HepG2 (cell line): ENCODE results near the gene CRADD. TPM values are rescaled to one million over a fixed set of nuclear protein-coding genes. Genes with fewer than 3 reads are reported as not detected.

Experiments
- ATAC-seq: fragments of 200-7000 bp; cut with Tn5 transposase; 3 replicates; pipeline ENCODE4 v1.9.1; 2020; ENCODE audit warnings: mild to moderate bottlenecking, moderate library complexity
- BruUV-seq: library from RNA; stranded (reverse); fragments of 400-500 nt; replicated peaks from 2 replicates; lab custom pipeline; 2021; lab: Mats Ljungman, UMichigan
- CTCF ChIA-PET: fragments of 300-600 bp; formaldehyde crosslinking; extraction: SDS; loops from one replicate; lab custom pipeline; 2021; ENCODE audit warnings: low total read pairs, inconsistent platforms, low intra/inter-chr PET ratio; lab: Yijun Ruan, JAX
- POLR2A ChIA-PET: fragments of 350-600 bp; sonication (Branson Sonifier 250); formaldehyde crosslinking; loops from one replicate; lab custom pipeline; 2020; ENCODE audit warnings: antibody characterized with exemption, inconsistent platforms; lab: Yijun Ruan, JAX
- DNase-seq: peaks from one replicate; pipeline ENCODE4 v3.0.0-alpha.2; 2015; ENCODE audit warnings: low spot score
- FAIRE-seq: peaks from 3 replicates; lab custom pipeline; 2011; peaks lifted over from hg19 to GRCh38; lab: Jason Lieb, UNC
- H2AFZ ChIP-seq: one replicate; pipeline ENCODE4 v1.6.1; 2011; ENCODE audit warnings: low read length, inconsistent platforms
- H3K27ac ChIP-seq: fragments of 300-600 bp; 3 replicates; pipeline ENCODE4 v1.8.0; 2011; ENCODE audit warnings: mixed run types, mild to moderate bottlenecking, mixed read lengths, low read length, inconsistent platforms; ENCODE audit not compliant: insufficient read depth; ENCODE audit errors: extremely low read length
- H3K27me3 ChIP-seq, 2 experiments: fragments of 200-600 bp in 1 of 2; 2 replicates in 1 of 2; 3 replicates in 1 of 2; pipeline versions ENCODE4 v1.6.0 to v1.8.0; 2011; ENCODE audit warnings: low read length in 2 of 2, mild to moderate bottlenecking in 2 of 2, moderate library complexity in 2 of 2, inconsistent platforms in 1 of 2; ENCODE audit not compliant: insufficient read depth in 2 of 2, control insufficient read depth in 1 of 2
- H3K36me3 ChIP-seq, 2 experiments: fragments of 200-600 bp in 1 of 2; replicated peaks in 1 of 2; 2 replicates in 1 of 2; 3 replicates in 1 of 2; pipeline versions ENCODE4 v1.5.1 to v1.8.0; 2011; ENCODE audit warnings: low read length in 2 of 2, inconsistent platforms in 1 of 2; ENCODE audit not compliant: insufficient read depth in 2 of 2, control insufficient read depth in 1 of 2
- H3K4me1 ChIP-seq: 2 replicates; pipeline ENCODE4 v1.5.1; 2012; ENCODE audit warnings: low read length, inconsistent platforms; ENCODE audit not compliant: insufficient read depth
- H3K4me2 ChIP-seq: 2 replicates; pipeline ENCODE4 v1.6.0; 2011; ENCODE audit warnings: low read depth, low read length, inconsistent platforms
- H3K4me3 ChIP-seq, 3 experiments: fragments of 200-600 bp in 1 of 3; sonication (generic), shearing (Covaris generic) in 1 of 3; replicated peaks in 1 of 3; 2 replicates each; pipeline ENCODE4 v1.5.1; 2011 to 2016; ENCODE audit warnings: low read length in 3 of 3, inconsistent platforms in 2 of 3, low read depth in 2 of 3, mild to moderate bottlenecking in 2 of 3, control low read depth in 1 of 3, mixed read lengths in 1 of 3; ENCODE audit not compliant: insufficient read depth in 1 of 3
- H3K79me2 ChIP-seq: one replicate; pipeline ENCODE4 v1.6.1; 2011; ENCODE audit warnings: low read length, inconsistent platforms; ENCODE audit not compliant: insufficient read depth
- H3K9ac ChIP-seq: 2 replicates; pipeline ENCODE4 v1.6.0; 2011; ENCODE audit warnings: mild to moderate bottlenecking, low read depth, low read length, inconsistent platforms; ENCODE audit not compliant: insufficient read depth
- H3K9me3 ChIP-seq: 2 replicates; pipeline ENCODE4 v1.5.1; 2012; ENCODE audit warnings: mild to moderate bottlenecking, low read length
- H4K20me1 ChIP-seq: 2 replicates; pipeline ENCODE4 v1.6.0; 2011; ENCODE audit warnings: inconsistent platforms, mild to moderate bottlenecking, low read length, moderate library complexity; ENCODE audit not compliant: insufficient read depth
- AKAP8 ChIP-seq: sonication (generic); formaldehyde crosslinking; IDR thresholded peaks from 2 replicates; pipeline ENCODE4 v1.5.1; 2020; ENCODE audit warnings: mild to moderate bottlenecking, missing genetic modification reagents
- EEA1 ChIP-seq: sonication (generic); formaldehyde crosslinking; IDR thresholded peaks from 2 replicates; pipeline ENCODE4 v1.5.1; 2020; ENCODE audit warnings: mild to moderate bottlenecking, missing genetic modification reagents, borderline replicate concordance
- GATA4 ChIP-seq: sonication (generic); IDR thresholded peaks from 2 replicates; pipeline ENCODE4 v1.6.1; 2016; ENCODE audit warnings: antibody characterized with exemption, low read depth, borderline replicate concordance
- HDAC6 ChIP-seq: fragments of 200-600 bp; sonication (generic); IDR thresholded peaks from 2 replicates; pipeline ENCODE4 v1.7.0; 2017; ENCODE audit warnings: mild to moderate bottlenecking, antibody characterized with exemption, low read length, low read depth
- HMGA1 ChIP-seq: sonication (generic); formaldehyde crosslinking; conservative IDR thresholded peaks from 2 replicates; pipeline ENCODE4 v1.4.0; 2020; ENCODE audit warnings: missing genetic modification reagents
- MIER3 ChIP-seq: IDR thresholded peaks from 2 replicates; pipeline ENCODE4 v1.6.1; 2016; ENCODE audit warnings: missing compliant biosample characterization, borderline replicate concordance
- MXD3 ChIP-seq: IDR thresholded peaks from 2 replicates; pipeline ENCODE4 v1.6.1; 2016; ENCODE audit warnings: mild to moderate bottlenecking, missing biosample characterization, missing genetic modification reagents
- RFX3 ChIP-seq: IDR thresholded peaks from 2 replicates; pipeline ENCODE4 v1.6.1; 2016; ENCODE audit warnings: missing biosample characterization, missing genetic modification reagents
- ZNF44 ChIP-seq: sonication (generic); formaldehyde crosslinking; IDR thresholded peaks from 2 replicates; pipeline ENCODE4 v1.5.1; 2020; ENCODE audit warnings: mild to moderate bottlenecking, missing genetic modification reagents
- ZNF468 ChIP-seq: sonication (generic); formaldehyde crosslinking; IDR thresholded peaks from 2 replicates; pipeline ENCODE4 v1.8.0; 2022; ENCODE audit warnings: mild to moderate bottlenecking, moderate library complexity, missing genetic modification reagents
- ZNF513 ChIP-seq: sonication (generic); formaldehyde crosslinking; conservative IDR thresholded peaks from 2 replicates; pipeline ENCODE4 v1.5.0; 2020; ENCODE audit warnings: missing genetic modification reagents
- ZNF567 ChIP-seq: sonication (generic); formaldehyde crosslinking; IDR thresholded peaks from 2 replicates; pipeline ENCODE4 v1.8.1; 2023; ENCODE audit warnings: mild to moderate bottlenecking, missing genetic modification reagents, borderline replicate concordance
- WGBS: methylation state at CpG from one replicate; pipeline ENCODE4 v1.1.6; 2017; ENCODE audit warnings: low lambda C conversion rate; 5-methylcytosine and 5-hydroxymethylcytosine counted together
- in situ Hi-C: cut with HindIII; loops from 2 replicates; pipeline ENCODE4 v1.10.0; 2017; ENCODE audit warnings: low pct_unique_long_range_greater_than_20kb; ENCODE audit not compliant: extremely low pct_ligation_motif_present
- intact Hi-C: fragments of 100-400 bp; cut with micrococcal nuclease; formaldehyde crosslinking; loops from one replicate; pipeline ENCODE4 v1.10.0; 2022; ENCODE audit not compliant: unreplicated experiment
- polyA plus RNA-seq, 8 experiments: library from polyadenylated mRNA; depleted of rRNA in 3 of 8; stranded (reverse) in 7 of 8; unstranded in 1 of 8; fragments of >200 nt; fragmentation: Illumina TruSeq in 4 of 8; extraction: Trizol in 4 of 8; gene quantifications; 2 replicates each; pipeline versions ENCODE4 v1.2.1 to v1.2.3, GENCODE V29; 2011 to 2016; ENCODE audit warnings: low read depth in 4 of 8, missing spikeins in 1 of 8, mixed read lengths in 1 of 8; ENCODE audit not compliant: insufficient read depth in 1 of 8
- total RNA-seq, 5 experiments: library from RNA; depleted of rRNA; stranded (reverse); fragments of >200 nt; fragmentation: Illumina TruSeq; extraction: Trizol; gene quantifications; 2 replicates each; pipeline ENCODE4 v1.2.3, GENCODE V29; 2016; ENCODE audit warnings: low read depth in 1 of 5
- TF ChIP-seq, protein P1 (sequence below): sonication (generic); formaldehyde crosslinking; IDR thresholded peaks from 2 replicates; pipeline ENCODE4 v1.5.0; 2020; ENCODE audit warnings: missing genetic modification reagents

Gene CRADD
- total and polyA plus RNA-seq, 2 of the 13 experiments (the other 11 are each of a cell fraction or from before 2014, with no cell fraction given) = 12.4 to 18.8 TPM

GRCh38 chr12:93653079-93653478 is 24.1 kb upstream of the CRADD start:
- POLR2A ChIA-PET = no interaction called here
- in situ Hi-C loops (no loop called here), intact Hi-C loops (no loop called here)
- DNase-seq (no peak), FAIRE-seq (no peak), ATAC-seq (no peak)
- 48% methylated on average over 3 of the region's 3 CpGs for WGBS
- no peaks in the 10 kb centered on the region for H3K4me1 ChIP-seq
- no peaks in the 10 kb centered on the region for H4K20me1 ChIP-seq
- no peak overlapping the region for H3K4me2 ChIP-seq
- no peak overlapping the region for H3K27ac ChIP-seq
- TF ChIP-seq MXD3 (CRISPR knock-in tag) (no peak), ZNF513 (CRISPR knock-in tag) (no peak), GATA4 (no peak), ZNF44 (CRISPR knock-in tag) (no peak), ZNF468 (no peak), RFX3 (no peak), AKAP8 (CRISPR knock-in tag) (no peak), HMGA1 (CRISPR knock-in tag) (no peak), MIER3 (CRISPR knock-in tag) (no peak), HDAC6 (no peak), ZNF567 (CRISPR knock-in tag) (no peak), EEA1 (CRISPR knock-in tag) (no peak)
- TF ChIP-seq, protein P1, sequence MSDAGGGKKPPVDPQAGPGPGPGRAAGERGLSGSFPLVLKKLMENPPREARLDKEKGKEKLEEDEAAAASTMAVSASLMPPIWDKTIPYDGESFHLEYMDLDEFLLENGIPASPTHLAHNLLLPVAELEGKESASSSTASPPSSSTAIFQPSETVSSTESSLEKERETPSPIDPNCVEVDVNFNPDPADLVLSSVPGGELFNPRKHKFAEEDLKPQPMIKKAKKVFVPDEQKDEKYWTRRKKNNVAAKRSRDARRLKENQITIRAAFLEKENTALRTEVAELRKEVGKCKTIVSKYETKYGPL = no peak
- no peaks in the 10 kb centered on the region for H3K9me3 ChIP-seq
- H3K79me2 ChIP-seq = no peaks in the 10 kb centered on the region
- H3K4me3 ChIP-seq = no peak overlapping the region
- no TSS peak for BruUV-seq
- H2AFZ ChIP-seq = no peak overlapping the region
- peaks cover 0 to 10% of the 10 kb centered on the region in 2 experiments; a peak in 2 of 5 replicates for H3K27me3 ChIP-seq
- no peak overlapping the region for H3K9ac ChIP-seq
- CTCF ChIA-PET = no interaction called here
- no peaks in the 10 kb centered on the region for H3K36me3 ChIP-seq
